K562 (cell line): ENCODE data around the gene RIMKLB. TPM values are rescaled to one million over a fixed set of nuclear protein-coding genes. Genes with fewer than 3 reads are reported as not detected.

ENCODE experiments used
- ATAC-seq: fragments of 200-7000 bp; cut with Tn5 transposase; 3 replicates; pipeline ENCODE4 v1.9.1; 2020; ENCODE audit warnings: moderate library complexity
- BruUV-seq: library from RNA; stranded (reverse); fragments of 400-500 nt; replicated peaks from 2 replicates; lab custom pipeline; 2021; lab: Mats Ljungman, UMichigan
- CTCF ChIA-PET: fragments of 300-600 bp; formaldehyde crosslinking; extraction: SDS; loops from one replicate; lab custom pipeline; 2021; ENCODE audit warnings: low intra/inter-chr PET ratio; lab: Yijun Ruan, JAX
- POLR2A ChIA-PET: fragments of 300-600, 350-650 bp; sonication (Branson Sonifier 250); formaldehyde crosslinking; extraction: SDS; loops from one replicate; lab custom pipeline; 2021; ENCODE audit warnings: antibody characterized with exemption, inconsistent platforms; lab: Yijun Ruan, JAX
- DNase-seq, 4 experiments: peaks; one replicate each; pipeline versions ENCODE4 v3.0.0 to v3.0.0-alpha.2; 2011 to 2018; ENCODE audit warnings: low spot score in 3 of 4, mixed read lengths in 3 of 4; ENCODE audit errors: extremely low read depth in 1 of 4
- FAIRE-seq: peaks from 2 replicates; lab custom pipeline; 2011; peaks lifted over from hg19 to GRCh38; lab: Jason Lieb, UNC
- H2AFZ ChIP-seq: 2 replicates; pipeline ENCODE4 v1.6.0; 2011; ENCODE audit warnings: low read depth, low read length, control low read depth, inconsistent platforms
- H3K27ac ChIP-seq: fragments of 200-600 bp; 3 replicates; pipeline ENCODE4 v1.8.0; 2011; ENCODE audit warnings: low read depth, mild to moderate bottlenecking, control low read depth, inconsistent platforms, low read length, moderate library complexity, mixed read lengths; ENCODE audit errors: extremely low read depth
- H3K27me3 ChIP-seq, 2 experiments: fragments of 300-600 bp in 1 of 2; 2 replicates in 1 of 2; 3 replicates in 1 of 2; pipeline versions ENCODE4 v1.6.0 to v1.8.0; 2011; ENCODE audit warnings: inconsistent platforms in 2 of 2, low read length in 2 of 2, mild to moderate bottlenecking in 1 of 2, mixed read lengths in 1 of 2, moderate library complexity in 1 of 2; ENCODE audit not compliant: control insufficient read depth in 2 of 2, insufficient read depth in 2 of 2
- H3K36me3 ChIP-seq: fragments of 300-600 bp; 3 replicates; pipeline ENCODE4 v1.8.0; 2011; ENCODE audit warnings: mild to moderate bottlenecking, low read length, inconsistent platforms; ENCODE audit not compliant: control insufficient read depth, insufficient read depth
- H3K4me1 ChIP-seq, 2 experiments: fragments of 200-600 bp in 1 of 2; replicated peaks in 1 of 2; 2 replicates in 1 of 2; 3 replicates in 1 of 2; pipeline versions ENCODE4 v1.5.1 to v1.8.0; 2011; ENCODE audit warnings: inconsistent platforms in 2 of 2, low read length in 2 of 2, mild to moderate bottlenecking in 1 of 2, mixed read lengths in 1 of 2, moderate library complexity in 1 of 2; ENCODE audit not compliant: control insufficient read depth in 2 of 2, insufficient read depth in 2 of 2
- H3K4me2 ChIP-seq: 2 replicates; pipeline ENCODE4 v1.6.1; 2011; ENCODE audit warnings: low read length, control low read depth, inconsistent platforms, mixed read lengths; ENCODE audit not compliant: insufficient read depth
- H3K4me3 ChIP-seq: fragments of 200-600 bp; sonication (generic), shearing (Covaris generic); 2 replicates; pipeline ENCODE4 v1.5.1; 2016; ENCODE audit warnings: control low read depth, inconsistent platforms
- H3K79me2 ChIP-seq: fragments of 200-600 bp; 3 replicates; pipeline ENCODE4 v1.8.0; 2011; ENCODE audit warnings: low read length, inconsistent platforms; ENCODE audit not compliant: control insufficient read depth, insufficient read depth
- H3K9ac ChIP-seq, 2 experiments: 2 replicates each; pipeline versions ENCODE4 v1.6.0 to v1.6.1; 2011; ENCODE audit warnings: low read depth in 2 of 2, low read length in 2 of 2, control low read depth in 1 of 2, inconsistent platforms in 1 of 2, mild to moderate bottlenecking in 1 of 2, mixed read lengths in 1 of 2; ENCODE audit not compliant: insufficient read depth in 1 of 2
- H3K9me1 ChIP-seq: one replicate; pipeline ENCODE4 v1.6.0; 2011; ENCODE audit warnings: inconsistent platforms, mild to moderate bottlenecking, low read length, moderate library complexity; ENCODE audit not compliant: control insufficient read depth, insufficient read depth
- H3K9me3 ChIP-seq: replicated peaks from 2 replicates; pipeline ENCODE4 v1.5.1; 2011; ENCODE audit warnings: low read depth, low read length, inconsistent platforms; ENCODE audit not compliant: control insufficient read depth, insufficient read depth
- H4K20me1 ChIP-seq: replicated peaks from 2 replicates; pipeline ENCODE4 v1.6.1; 2011; ENCODE audit warnings: low read length, inconsistent platforms, mixed read lengths; ENCODE audit not compliant: control insufficient read depth, insufficient read depth
- ASH1L ChIP-seq: fragments of 450-650 bp; IDR thresholded peaks from 2 replicates; pipeline ENCODE4 v1.6.1; 2018; ENCODE audit warnings: borderline replicate concordance, mild to moderate bottlenecking, low read depth; ENCODE audit not compliant: partially characterized antibody
- CREB1 ChIP-seq, 2 experiments: sonication (generic) in 1 of 2; formaldehyde crosslinking in 1 of 2; IDR thresholded peaks; 2 replicates each; pipeline versions ENCODE4 v1.6.1 to v1.8.0; 2012 to 2022; ENCODE audit warnings: inconsistent platforms in 1 of 2, mild to moderate bottlenecking in 1 of 2, missing genetic modification reagents in 1 of 2, moderate library complexity in 1 of 2
- FUS ChIP-seq: fragments of 200-400 bp; formaldehyde crosslinking; optimal IDR thresholded peaks from 2 replicates; pipeline ENCODE3; 2017; ENCODE audit warnings: low read depth, low read length
- MBD2 ChIP-seq: sonication (generic); IDR thresholded peaks from 2 replicates; pipeline ENCODE4 v1.6.1; 2016; ENCODE audit warnings: low read depth, borderline replicate concordance
- NFIC ChIP-seq: fragments of 450-650 bp; IDR thresholded peaks from 2 replicates; pipeline ENCODE4 v1.6.1; 2017; ENCODE audit warnings: mild to moderate bottlenecking, inconsistent platforms
- OTX1 ChIP-seq: fragments of 450-650 bp; formaldehyde crosslinking; IDR thresholded peaks from 2 replicates; pipeline ENCODE4 v1.4.0; 2022; ENCODE audit warnings: mild to moderate bottlenecking
- RFX5 ChIP-seq: IDR thresholded peaks from 2 replicates; pipeline ENCODE4 v1.6.1; 2011; ENCODE audit warnings: low read depth, mild to moderate bottlenecking, improper control_type of control experiment, low read length
- ZNF507 ChIP-seq: conservative IDR thresholded peaks from 2 replicates; pipeline ENCODE4 v1.6.1; 2017; ENCODE audit warnings: missing genetic modification characterization, missing compliant biosample characterization
- ZNF586 ChIP-seq: fragments of 450-650 bp; formaldehyde crosslinking; conservative IDR thresholded peaks from 2 replicates; pipeline ENCODE4 v1.4.0; 2020; ENCODE audit warnings: mild to moderate bottlenecking, moderate library complexity
- WGBS: fragments of 100-300 bp; shearing (Covaris generic); methylation state at CpG from one replicate; pipeline ENCODE4 v1.1.6; 2016; ENCODE audit warnings: low coverage, mixed read lengths; ENCODE audit not compliant: insufficient coverage; ENCODE audit errors: missing lambda C conversion rate; 5-methylcytosine and 5-hydroxymethylcytosine counted together
- in situ Hi-C: fragments of 300-500 bp; cut with MboI; formaldehyde crosslinking; loops from 4 replicates; pipeline ENCODE4 v1.15.0; 2018; ENCODE audit warnings: inconsistent platforms, mixed read lengths
- intact Hi-C: fragments of 100-400 bp; cut with micrococcal nuclease; formaldehyde crosslinking; loops from 2 replicates; pipeline ENCODE4 v1.14.2; 2022
- polyA plus RNA-seq, 8 experiments: library from polyadenylated mRNA; depleted of rRNA in 4 of 8; stranded (reverse) in 5 of 8; unstranded in 3 of 8; fragments of >200 nt; fragmentation: Nextera tagmentation in 2 of 8; fragmentation: Illumina TruSeq in 1 of 8; extraction: Ambion mirVana in 2 of 8; extraction: Trizol in 1 of 8; gene quantifications; 2 replicates each; pipeline versions ENCODE4 v1.2.1 to v1.2.3, GENCODE V29; 2011 to 2014; ENCODE audit warnings: inconsistent platforms in 1 of 8, missing spikeins in 1 of 8
- total RNA-seq, 7 experiments: library from RNA; depleted of rRNA in 6 of 7; stranded (reverse); fragments of >200 nt in 6 of 7; fragmentation: Illumina TruSeq in 2 of 7; extraction: Trizol in 2 of 7; gene quantifications; 2 replicates each; pipeline versions ENCODE4 v1.2.1 to v1.2.3, GENCODE V29; 2011 to 2021; ENCODE audit warnings: low replicate concordance in 1 of 7
- TF ChIP-seq, protein P1 (sequence below): fragments of 250-450 bp; sonication (Bioruptor Pico); IDR thresholded peaks from 2 replicates; pipeline ENCODE4 v1.5.0; 2021
- TF ChIP-seq, protein P2 (sequence below): sonication (generic); formaldehyde crosslinking; IDR thresholded peaks from 2 replicates; pipeline ENCODE4 v1.8.0; 2022; ENCODE audit warnings: missing genetic modification reagents, mild to moderate bottlenecking, moderate library complexity, borderline replicate concordance

The RIMKLB gene
- total and polyA plus RNA-seq, 9 of the 15 experiments (the other 6 are each of a cell fraction or from before 2014, with no cell fraction given) = 6.5 to 22.8 (median 17.2) TPM

DNA sequence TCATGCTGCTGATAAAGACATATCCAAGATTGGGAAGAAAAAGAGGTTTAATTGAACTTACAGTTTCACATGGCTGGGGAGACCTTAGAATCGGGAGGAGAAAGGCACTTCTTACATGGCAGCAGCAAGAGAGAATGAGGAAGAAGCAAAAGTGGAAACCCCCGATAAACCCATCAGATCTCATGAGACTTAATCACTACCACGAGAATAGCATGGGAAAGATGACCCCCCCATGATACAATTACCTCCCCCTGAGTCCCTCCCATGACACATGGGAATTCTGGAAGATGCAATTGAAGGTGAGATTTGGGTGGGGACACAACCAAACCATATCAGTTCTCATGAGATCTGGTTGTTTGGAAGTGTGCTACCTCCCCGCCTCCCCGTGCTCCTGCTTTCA, 25.4 kb upstream of the RIMKLB start:
- H3K27ac ChIP-seq = no peak overlapping the region
- H3K4me1 ChIP-seq = no peaks in the 10 kb centered on the region
- H3K27me3 ChIP-seq = peaks cover 0 to 6% of the 10 kb centered on the region in 2 experiments; a peak in 3 of 5 replicates
- no peaks in the 10 kb centered on the region for H4K20me1 ChIP-seq
- no peaks in the 10 kb centered on the region for H3K9me3 ChIP-seq
- intact Hi-C loops = no loop called here
- H3K79me2 ChIP-seq = no peaks in the 10 kb centered on the region
- no peak for TF ChIP-seq MBD2
- TF ChIP-seq RFX5 = no peak
- no peak for TF ChIP-seq OTX1 (CRISPR knock-in tag)
- TF ChIP-seq NFIC = no peak
- no peak for TF ChIP-seq ASH1L
- no peak for TF ChIP-seq ZNF507 (tag)
- no peak for TF ChIP-seq FUS
- no peak for TF ChIP-seq CREB1 (IDR thresholded peaks at IDR 0.05)
- no peak for TF ChIP-seq CREB1 (CRISPR knock-in tag; IDR thresholded peaks at IDR 0.05)
- TF ChIP-seq, protein P1, sequence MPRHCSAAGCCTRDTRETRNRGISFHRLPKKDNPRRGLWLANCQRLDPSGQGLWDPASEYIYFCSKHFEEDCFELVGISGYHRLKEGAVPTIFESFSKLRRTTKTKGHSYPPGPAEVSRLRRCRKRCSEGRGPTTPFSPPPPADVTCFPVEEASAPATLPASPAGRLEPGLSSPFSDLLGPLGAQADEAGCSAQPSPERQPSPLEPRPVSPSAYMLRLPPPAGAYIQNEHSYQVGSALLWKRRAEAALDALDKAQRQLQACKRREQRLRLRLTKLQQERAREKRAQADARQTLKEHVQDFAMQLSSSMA (CRISPR knock-in tag) = no peak
- TF ChIP-seq, protein P2, sequence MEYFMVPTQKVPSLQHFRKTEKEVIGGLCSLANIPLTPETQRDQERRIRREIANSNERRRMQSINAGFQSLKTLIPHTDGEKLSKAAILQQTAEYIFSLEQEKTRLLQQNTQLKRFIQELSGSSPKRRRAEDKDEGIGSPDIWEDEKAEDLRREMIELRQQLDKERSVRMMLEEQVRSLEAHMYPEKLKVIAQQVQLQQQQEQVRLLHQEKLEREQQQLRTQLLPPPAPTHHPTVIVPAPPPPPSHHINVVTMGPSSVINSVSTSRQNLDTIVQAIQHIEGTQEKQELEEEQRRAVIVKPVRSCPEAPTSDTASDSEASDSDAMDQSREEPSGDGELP (CRISPR knock-in tag) = no peak
- TF ChIP-seq ZNF586 (CRISPR knock-in tag) = no peak
- no peak overlapping the region for H3K4me3 ChIP-seq
- H3K9ac ChIP-seq = no peak overlapping the region
- DNase-seq (no peak), FAIRE-seq (no peak), ATAC-seq (no peak)
- BruUV-seq = no TSS peak
- no peak overlapping the region for H2AFZ ChIP-seq
- H3K36me3 ChIP-seq = no peaks in the 10 kb centered on the region
- no peak overlapping the region for H3K4me2 ChIP-seq
- H3K9me1 ChIP-seq = no peaks in the 10 kb centered on the region
- CTCF ChIA-PET = no interaction called here
- WGBS = 5% methylated on average over 4 of the region's 5 CpGs
- POLR2A ChIA-PET = no interaction called here
- in situ Hi-C loops = no loop called here
